HepG2 (cell line): ENCODE results near the gene ZBTB22. TPM values are rescaled to one million over a fixed set of nuclear protein-coding genes. Genes with fewer than 3 reads are reported as not detected.

Source experiments
- ATAC-seq: fragments of 200-7000 bp; cut with Tn5 transposase; 3 replicates; pipeline ENCODE4 v1.9.1; 2020; ENCODE audit warnings: mild to moderate bottlenecking, moderate library complexity
- BruUV-seq: library from RNA; stranded (reverse); fragments of 400-500 nt; replicated peaks from 2 replicates; lab custom pipeline; 2021; lab: Mats Ljungman, UMichigan
- CTCF ChIA-PET: fragments of 300-600 bp; formaldehyde crosslinking; extraction: SDS; loops from one replicate; lab custom pipeline; 2021; ENCODE audit warnings: low total read pairs, inconsistent platforms, low intra/inter-chr PET ratio; lab: Yijun Ruan, JAX
- POLR2A ChIA-PET: fragments of 350-600 bp; sonication (Branson Sonifier 250); formaldehyde crosslinking; loops from one replicate; lab custom pipeline; 2020; ENCODE audit warnings: antibody characterized with exemption, inconsistent platforms; lab: Yijun Ruan, JAX
- DNase-seq: peaks from one replicate; pipeline ENCODE4 v3.0.0-alpha.2; 2015; ENCODE audit warnings: low spot score
- FAIRE-seq: peaks from 3 replicates; lab custom pipeline; 2011; peaks lifted over from hg19 to GRCh38; lab: Jason Lieb, UNC
- H2AFZ ChIP-seq: one replicate; pipeline ENCODE4 v1.6.1; 2011; ENCODE audit warnings: low read length, inconsistent platforms
- H3K27ac ChIP-seq: fragments of 300-600 bp; 3 replicates; pipeline ENCODE4 v1.8.0; 2011; ENCODE audit warnings: mixed run types, mild to moderate bottlenecking, mixed read lengths, low read length, inconsistent platforms; ENCODE audit not compliant: insufficient read depth; ENCODE audit errors: extremely low read length
- H3K27me3 ChIP-seq, 2 experiments: fragments of 200-600 bp in 1 of 2; 2 replicates in 1 of 2; 3 replicates in 1 of 2; pipeline versions ENCODE4 v1.6.0 to v1.8.0; 2011; ENCODE audit warnings: low read length in 2 of 2, mild to moderate bottlenecking in 2 of 2, moderate library complexity in 2 of 2, inconsistent platforms in 1 of 2; ENCODE audit not compliant: insufficient read depth in 2 of 2, control insufficient read depth in 1 of 2
- H3K36me3 ChIP-seq, 2 experiments: fragments of 200-600 bp in 1 of 2; replicated peaks in 1 of 2; 2 replicates in 1 of 2; 3 replicates in 1 of 2; pipeline versions ENCODE4 v1.5.1 to v1.8.0; 2011; ENCODE audit warnings: low read length in 2 of 2, inconsistent platforms in 1 of 2; ENCODE audit not compliant: insufficient read depth in 2 of 2, control insufficient read depth in 1 of 2
- H3K4me1 ChIP-seq: 2 replicates; pipeline ENCODE4 v1.5.1; 2012; ENCODE audit warnings: low read length, inconsistent platforms; ENCODE audit not compliant: insufficient read depth
- H3K4me2 ChIP-seq: 2 replicates; pipeline ENCODE4 v1.6.0; 2011; ENCODE audit warnings: low read depth, low read length, inconsistent platforms
- H3K4me3 ChIP-seq, 3 experiments: fragments of 200-600 bp in 1 of 3; sonication (generic), shearing (Covaris generic) in 1 of 3; replicated peaks in 1 of 3; 2 replicates each; pipeline ENCODE4 v1.5.1; 2011 to 2016; ENCODE audit warnings: low read length in 3 of 3, inconsistent platforms in 2 of 3, low read depth in 2 of 3, mild to moderate bottlenecking in 2 of 3, control low read depth in 1 of 3, mixed read lengths in 1 of 3; ENCODE audit not compliant: insufficient read depth in 1 of 3
- H3K79me2 ChIP-seq: one replicate; pipeline ENCODE4 v1.6.1; 2011; ENCODE audit warnings: low read length, inconsistent platforms; ENCODE audit not compliant: insufficient read depth
- H3K9ac ChIP-seq: 2 replicates; pipeline ENCODE4 v1.6.0; 2011; ENCODE audit warnings: mild to moderate bottlenecking, low read depth, low read length, inconsistent platforms; ENCODE audit not compliant: insufficient read depth
- H3K9me3 ChIP-seq: 2 replicates; pipeline ENCODE4 v1.5.1; 2012; ENCODE audit warnings: mild to moderate bottlenecking, low read length
- H4K20me1 ChIP-seq: 2 replicates; pipeline ENCODE4 v1.6.0; 2011; ENCODE audit warnings: inconsistent platforms, mild to moderate bottlenecking, low read length, moderate library complexity; ENCODE audit not compliant: insufficient read depth
- ATF7 ChIP-seq, 2 experiments: fragments of 450-650 bp in 1 of 2; sonication (generic) in 1 of 2; formaldehyde crosslinking in 1 of 2; IDR thresholded peaks; 2 replicates each; pipeline versions ENCODE4 v1.4.0 to v1.6.1; 2016 to 2020; ENCODE audit warnings: antibody characterized with exemption in 1 of 2, mild to moderate bottlenecking in 1 of 2, missing genetic modification reagents in 1 of 2
- CCDC6 ChIP-seq: sonication (generic); formaldehyde crosslinking; IDR thresholded peaks from 2 replicates; pipeline ENCODE4 v1.8.1; 2022; ENCODE audit warnings: mild to moderate bottlenecking, missing genetic modification reagents, moderate library complexity
- DNMT1 ChIP-seq: sonication (generic); formaldehyde crosslinking; IDR thresholded peaks from 2 replicates; pipeline ENCODE4 v1.5.1; 2020; ENCODE audit warnings: mild to moderate bottlenecking, missing genetic modification reagents
- HIVEP1 ChIP-seq: sonication (generic); formaldehyde crosslinking; IDR thresholded peaks from 2 replicates; pipeline ENCODE4 v1.4.0; 2020; ENCODE audit warnings: mild to moderate bottlenecking, missing genetic modification reagents
- HNF4G ChIP-seq, 2 experiments: sonication (generic) in 1 of 2; formaldehyde crosslinking in 1 of 2; IDR thresholded peaks; 2 replicates each; pipeline versions ENCODE4 v1.4.0 to v1.6.1; 2011 to 2020; ENCODE audit warnings: borderline replicate concordance in 2 of 2, low read depth in 2 of 2, mild to moderate bottlenecking in 2 of 2, low read length in 1 of 2, missing genetic modification reagents in 1 of 2, moderate library complexity in 1 of 2
- KAT8 ChIP-seq: IDR thresholded peaks from 2 replicates; pipeline ENCODE4 v1.6.1; 2016; ENCODE audit warnings: missing genetic modification reagents, missing compliant biosample characterization
- MAFK ChIP-seq, 2 experiments: IDR thresholded peaks in 1 of 2; conservative IDR thresholded peaks in 1 of 2; 2 replicates each; pipeline ENCODE4 v1.6.1; 2011; ENCODE audit warnings: improper control_type of control experiment in 2 of 2, low read length in 2 of 2
- MEIS1 ChIP-seq: sonication (generic); formaldehyde crosslinking; IDR thresholded peaks from 2 replicates; pipeline ENCODE4 v1.9.0; 2021; ENCODE audit warnings: mild to moderate bottlenecking, missing genetic modification reagents, moderate library complexity, borderline replicate concordance
- POLR2G ChIP-seq: fragments of 200-400 bp; formaldehyde crosslinking; IDR thresholded peaks from 2 replicates; pipeline ENCODE4 v1.6.1; 2018; ENCODE audit warnings: mild to moderate bottlenecking, low read depth, low read length, moderate library complexity
- ZBTB3 ChIP-seq: sonication (generic); formaldehyde crosslinking; IDR thresholded peaks from 2 replicates; pipeline ENCODE4 v1.4.0; 2020; ENCODE audit warnings: low read depth, mild to moderate bottlenecking, moderate library complexity, missing genetic modification reagents, borderline replicate concordance
- ZNF766 ChIP-seq: sonication (generic); formaldehyde crosslinking; IDR thresholded peaks from 2 replicates; pipeline ENCODE4 v1.5.0; 2020; ENCODE audit warnings: missing genetic modification reagents, borderline replicate concordance
- WGBS: methylation state at CpG from one replicate; pipeline ENCODE4 v1.1.6; 2017; ENCODE audit warnings: low lambda C conversion rate; 5-methylcytosine and 5-hydroxymethylcytosine counted together
- in situ Hi-C: cut with HindIII; loops from 2 replicates; pipeline ENCODE4 v1.10.0; 2017; ENCODE audit warnings: low pct_unique_long_range_greater_than_20kb; ENCODE audit not compliant: extremely low pct_ligation_motif_present
- intact Hi-C: fragments of 100-400 bp; cut with micrococcal nuclease; formaldehyde crosslinking; loops from one replicate; pipeline ENCODE4 v1.10.0; 2022; ENCODE audit not compliant: unreplicated experiment
- polyA plus RNA-seq, 8 experiments: library from polyadenylated mRNA; depleted of rRNA in 3 of 8; stranded (reverse) in 7 of 8; unstranded in 1 of 8; fragments of >200 nt; fragmentation: Illumina TruSeq in 4 of 8; extraction: Trizol in 4 of 8; gene quantifications; 2 replicates each; pipeline versions ENCODE4 v1.2.1 to v1.2.3, GENCODE V29; 2011 to 2016; ENCODE audit warnings: low read depth in 4 of 8, missing spikeins in 1 of 8, mixed read lengths in 1 of 8; ENCODE audit not compliant: insufficient read depth in 1 of 8
- total RNA-seq, 5 experiments: library from RNA; depleted of rRNA; stranded (reverse); fragments of >200 nt; fragmentation: Illumina TruSeq; extraction: Trizol; gene quantifications; 2 replicates each; pipeline ENCODE4 v1.2.3, GENCODE V29; 2016; ENCODE audit warnings: low read depth in 1 of 5
- TF ChIP-seq, protein P1 (sequence below): sonication (generic); formaldehyde crosslinking; IDR thresholded peaks from 2 replicates; pipeline ENCODE4 v1.8.1; 2023; ENCODE audit warnings: mild to moderate bottlenecking, moderate library complexity, missing genetic modification reagents
- TF ChIP-seq, protein P2 (sequence below): sonication (generic); formaldehyde crosslinking; conservative IDR thresholded peaks from 2 replicates; pipeline ENCODE4 v1.8.0; 2022; ENCODE audit warnings: mild to moderate bottlenecking, moderate library complexity, missing genetic modification reagents

ZBTB22 gene
- total and polyA plus RNA-seq, 2 of the 13 experiments (the other 11 are each of a cell fraction or from before 2014, with no cell fraction given): 8.0 to 10.6 TPM

DNA sequence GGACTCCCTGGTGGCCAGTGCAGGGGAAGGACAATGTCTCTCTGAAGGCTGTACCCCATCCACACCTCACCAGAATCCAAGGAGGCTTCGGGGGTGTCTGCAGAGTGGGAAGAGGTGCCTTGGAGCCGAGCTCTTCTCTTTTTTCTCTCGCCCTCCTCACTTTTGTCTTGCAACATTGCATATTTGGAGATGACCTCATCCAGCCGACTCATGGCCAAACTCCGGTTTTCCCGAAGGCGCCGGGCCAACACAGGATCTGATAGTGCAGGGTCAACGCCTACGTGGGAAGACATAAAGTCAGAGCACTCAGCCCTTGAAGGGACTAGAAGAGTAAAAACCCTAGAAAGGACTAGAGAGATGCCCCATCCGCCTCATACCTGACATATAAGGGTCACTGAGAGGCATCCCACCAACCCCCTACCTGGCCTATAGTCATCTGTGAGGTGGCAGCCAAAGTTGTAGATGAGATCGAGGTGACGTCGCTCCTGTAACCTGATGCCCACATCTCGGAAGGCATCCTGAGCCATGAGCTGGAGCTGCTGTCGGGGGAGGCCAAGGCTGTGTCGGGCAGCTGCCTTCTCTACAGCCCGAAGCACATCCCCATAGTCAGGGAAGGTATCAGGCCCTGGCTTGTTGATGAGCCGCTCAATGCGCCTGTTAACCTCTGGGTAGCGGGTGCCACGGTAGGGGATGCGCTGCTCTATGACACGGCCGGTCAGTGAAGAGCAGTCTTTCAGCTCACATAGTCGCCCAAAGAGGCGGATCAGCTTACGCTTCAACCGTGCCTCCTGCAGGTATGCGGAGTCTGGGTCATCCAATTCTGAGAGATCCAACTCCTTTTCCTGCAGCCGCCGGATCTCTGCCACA, 3.0 kb upstream of the ZBTB22 start:
- Histone ChIP-seq H3K4me1 (peaks cover 57% of the 10 kb centered on the region), H4K20me1 (peaks cover 3% of the 10 kb centered on the region; the same call in 1 of the 2 replicates), H2AFZ (no peak overlapping the region), H3K9me3 (no peaks in the 10 kb centered on the region), H3K9ac (no peak overlapping the region), H3K4me2 (peak overlapping the region; percentile 93; the same call in 1 of the 2 replicates), H3K4me3 (no peak overlapping the region), H3K36me3 (peaks cover 5 to 31% of the 10 kb centered on the region in 2 experiments), H3K79me2 (peaks cover 22% of the 10 kb centered on the region), H3K27ac (no peak overlapping the region), H3K27me3 (no peaks in the 10 kb centered on the region; a peak in 2 of 5 replicates)
- ATAC-seq (no peak), FAIRE-seq (no peak), DNase-seq (no peak)
- no peak for TF ChIP-seq HIVEP1
- TF ChIP-seq ATF7 (IDR thresholded peaks at IDR 0.05): peak; percentile 65
- no peak for TF ChIP-seq ATF7 (CRISPR knock-in tag; IDR thresholded peaks at IDR 0.05)
- CTCF ChIA-PET: no interaction called here
- BruUV-seq: no TSS peak
- POLR2A ChIA-PET: interaction anchor here (0.9 to 3.9 kb wide), 2 partner anchors 20 to 121 kb away, joined by 3 to 57 read pairs; partner anchors contain the start of gene RGL2
- in situ Hi-C loops: no loop called here
- intact Hi-C loops: no loop called here
- WGBS: 95% methylated on average over 29 of the region's 32 CpGs

DNA sequence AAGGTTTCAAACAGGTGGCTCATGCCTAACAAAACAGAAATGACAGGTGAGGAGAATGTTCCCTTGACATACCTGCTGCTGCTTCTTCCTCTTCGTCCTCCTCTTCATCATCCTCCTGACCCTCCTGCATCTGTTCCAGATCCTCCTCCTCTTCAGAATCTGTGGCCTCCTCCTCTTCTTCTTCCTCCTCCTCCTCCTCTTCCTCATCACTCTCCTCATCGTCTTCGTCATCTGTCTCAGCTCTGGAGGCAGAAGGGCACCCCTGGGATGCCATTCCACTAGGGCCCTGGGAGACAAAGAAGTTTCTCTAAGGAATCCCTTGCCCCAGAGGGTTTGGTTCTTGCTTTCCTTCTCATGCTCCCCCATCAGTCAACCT, 2.4 kb upstream of the ZBTB22 start:
- no peak overlapping the region for H3K4me2 ChIP-seq
- ChIA-PET CTCF (no interaction called here), POLR2A (interaction anchor here (0.9 to 3.9 kb wide), 2 partner anchors 19 to 120 kb away, joined by 3 to 57 read pairs; partner anchors contain the start of gene RGL2)
- H3K4me1 ChIP-seq: peaks cover 58% of the 10 kb centered on the region
- peaks cover 3% of the 10 kb centered on the region; the same call in 1 of the 2 replicates for H4K20me1 ChIP-seq
- FAIRE-seq (no peak), ATAC-seq (no peak), DNase-seq (no peak)
- peaks cover 22% of the 10 kb centered on the region for H3K79me2 ChIP-seq
- peaks cover 5 to 31% of the 10 kb centered on the region in 2 experiments for H3K36me3 ChIP-seq
- intact Hi-C loops: no loop called here
- in situ Hi-C loops: no loop called here
- no peaks in the 10 kb centered on the region for H3K9me3 ChIP-seq
- no TSS peak for BruUV-seq
- H3K4me3 ChIP-seq: no peak overlapping the region
- no peak overlapping the region for H3K9ac ChIP-seq
- no peak overlapping the region for H2AFZ ChIP-seq
- H3K27me3 ChIP-seq: no peaks in the 10 kb centered on the region; a peak in 2 of 5 replicates
- WGBS: 95% methylated on average over 3 of the region's 3 CpGs
- H3K27ac ChIP-seq: no peak overlapping the region
- no peak for TF ChIP-seq POLR2G
- no peak for TF ChIP-seq MAFK (conservative IDR thresholded peaks at IDR 0.05 in 1 of 2, IDR thresholded peaks at IDR 0.05 in 1 of 2; ENCODE audit: low read length in 2 of 2)
- no peak for TF ChIP-seq DNMT1 (CRISPR knock-in tag)
- TF ChIP-seq CCDC6 (CRISPR knock-in tag): no peak
- no peak for TF ChIP-seq ZNF766
- no peak for TF ChIP-seq ZBTB3
- no peak for TF ChIP-seq HNF4G (IDR thresholded peaks at IDR 0.05; ENCODE audit: borderline replicate concordance, low read depth, low read length)
- no peak for TF ChIP-seq HNF4G (CRISPR knock-in tag; IDR thresholded peaks at IDR 0.05; ENCODE audit: borderline replicate concordance, low read depth)
- TF ChIP-seq, protein P1, sequence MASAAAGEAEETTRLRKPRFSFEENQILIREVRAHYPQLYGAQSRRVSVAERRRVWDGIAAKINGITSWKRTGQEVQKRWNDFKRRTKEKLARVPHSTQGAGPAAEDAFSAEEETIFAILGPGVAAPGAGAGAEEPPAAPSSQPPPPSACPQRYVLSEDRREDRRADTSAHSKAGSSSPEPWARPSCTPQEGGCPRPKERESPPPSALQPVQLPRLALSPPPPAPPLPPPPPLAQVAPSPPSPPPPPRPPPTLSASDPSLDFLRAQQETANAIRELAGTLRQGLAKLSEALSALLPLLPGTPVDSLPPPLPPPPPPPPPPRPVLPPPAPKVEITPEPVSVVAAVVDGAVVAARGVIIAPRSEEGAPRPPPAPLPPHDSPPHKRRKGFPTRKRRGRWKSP (CRISPR knock-in tag): no peak
- TF ChIP-seq, protein P2, sequence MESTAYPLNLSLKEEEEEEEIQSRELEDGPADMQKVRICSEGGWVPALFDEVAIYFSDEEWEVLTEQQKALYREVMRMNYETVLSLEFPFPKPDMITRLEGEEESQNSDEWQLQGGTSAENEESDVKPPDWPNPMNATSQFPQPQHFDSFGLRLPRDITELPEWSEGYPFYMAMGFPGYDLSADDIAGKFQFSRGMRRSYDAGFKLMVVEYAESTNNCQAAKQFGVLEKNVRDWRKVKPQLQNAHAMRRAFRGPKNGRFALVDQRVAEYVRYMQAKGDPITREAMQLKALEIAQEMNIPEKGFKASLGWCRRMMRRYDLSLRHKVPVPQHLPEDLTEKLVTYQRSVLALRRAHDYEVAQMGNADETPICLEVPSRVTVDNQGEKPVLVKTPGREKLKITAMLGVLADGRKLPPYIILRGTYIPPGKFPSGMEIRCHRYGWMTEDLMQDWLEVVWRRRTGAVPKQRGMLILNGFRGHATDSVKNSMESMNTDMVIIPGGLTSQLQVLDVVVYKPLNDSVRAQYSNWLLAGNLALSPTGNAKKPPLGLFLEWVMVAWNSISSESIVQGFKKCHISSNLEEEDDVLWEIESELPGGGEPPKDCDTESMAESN (CRISPR knock-in tag): no peak
- no peak for TF ChIP-seq KAT8 (CRISPR knock-in tag)
- no peak for TF ChIP-seq MEIS1 (CRISPR knock-in tag)
